T-helper 9 cell (primary cell): ENCODE results near the gene LPGAT1.
"Not testable (repeated sequence)": the region's sequence is repeated elsewhere in the genome, so short reads cannot be mapped to it uniquely, and the experiment has no call there.

Experiments used
- DNase-seq: peaks from one replicate; pipeline ENCODE4 v3.0.0-alpha.2; 2020

The LPGAT1 gene

GRCh38 chr1:211698161-211699026 is 132.2 kb downstream of the LPGAT1 start:
- DNase-seq: peak; percentile 82

GRCh38 chr1:211697356-211697755 is 133.2 kb downstream of the LPGAT1 start:
- DNase-seq: no peak

- no peak for DNase-seq
Measured at GRCh38 chr1:211695135-211695816, 135.3 kb downstream of the LPGAT1 start.

- DNase-seq: not testable (repeated sequence)
Measured at GRCh38 chr1:211693911-211694310, 136.7 kb downstream of the LPGAT1 start.
